Activated naive CD8-positive, alpha-beta T cell (primary cell): ENCODE measurements around the gene IRF4.

Experiments used
- H3K27ac Mint-ChIP-seq: one replicate; pipeline ENCODE4 v1.8.0; 2021; ENCODE audit warnings: mixed read lengths
- H3K27me3 Mint-ChIP-seq: one replicate; pipeline ENCODE4 v1.8.0; 2021; ENCODE audit warnings: mixed read lengths
- H3K36me3 Mint-ChIP-seq: one replicate; pipeline ENCODE4 v1.8.0; 2021; ENCODE audit warnings: mixed read lengths
- H3K4me1 Mint-ChIP-seq: one replicate; pipeline ENCODE4 v1.8.0; 2021; ENCODE audit warnings: low read depth, mixed read lengths
- H3K4me3 Mint-ChIP-seq: one replicate; pipeline ENCODE4 v1.8.0; 2021; ENCODE audit warnings: mild to moderate bottlenecking, mixed read lengths
- H3K9me3 Mint-ChIP-seq: one replicate; pipeline ENCODE4 v1.8.0; 2021; ENCODE audit warnings: low read depth, mixed read lengths

The IRF4 gene

GRCh38 chr6:392441-393390 is 1.2 kb downstream of the IRF4 start:
- Mint-ChIP-seq H3K36me3 (peaks cover 21% of the 10 kb centered on the region), H3K9me3 (no peaks in the 10 kb centered on the region), H3K4me3 (peak overlapping the region; percentile 92), H3K4me1 (peaks cover 48% of the 10 kb centered on the region), H3K27me3 (no peaks in the 10 kb centered on the region), H3K27ac (peak overlapping the region; percentile 92)

- Mint-ChIP-seq H3K4me3 (peak overlapping the region; percentile 100), H3K27me3 (no peaks in the 10 kb centered on the region), H3K9me3 (no peaks in the 10 kb centered on the region), H3K4me1 (peaks cover 57% of the 10 kb centered on the region), H3K27ac (peak overlapping the region; percentile 99), H3K36me3 (peaks cover 26% of the 10 kb centered on the region)
Observed at GRCh38 chr6:393391-394221, 2.1 kb downstream of the IRF4 start.

- peaks cover 30% of the 10 kb centered on the region for H3K36me3 Mint-ChIP-seq
Observed at GRCh38 chr6:394641-395289, 3.2 kb downstream of the IRF4 start.

GRCh38 chr6:395432-396125 is 4.0 kb downstream of the IRF4 start:
- no peaks in the 10 kb centered on the region for H3K27me3 Mint-ChIP-seq
- H3K4me1 Mint-ChIP-seq: peaks cover 60% of the 10 kb centered on the region
- peak overlapping the region; percentile 100 for H3K4me3 Mint-ChIP-seq
- no peaks in the 10 kb centered on the region for H3K9me3 Mint-ChIP-seq
- H3K27ac Mint-ChIP-seq: peak overlapping the region; percentile 99
- peaks cover 35% of the 10 kb centered on the region for H3K36me3 Mint-ChIP-seq

More at GRCh38 chr6:394641-395289, 3.2 kb downstream of the IRF4 start:
- Mint-ChIP-seq H3K4me3 (peak overlapping the region; percentile 100), H3K9me3 (no peaks in the 10 kb centered on the region), H3K27ac (peak overlapping the region; percentile 99), H3K4me1 (peaks cover 61% of the 10 kb centered on the region), H3K27me3 (no peaks in the 10 kb centered on the region)

- H3K4me1 Mint-ChIP-seq: peaks cover 59% of the 10 kb centered on the region
- no peaks in the 10 kb centered on the region for H3K27me3 Mint-ChIP-seq
- peak overlapping the region; percentile 100 for H3K4me3 Mint-ChIP-seq
- peaks cover 39% of the 10 kb centered on the region for H3K36me3 Mint-ChIP-seq
- H3K27ac Mint-ChIP-seq: peak overlapping the region; percentile 99
- no peaks in the 10 kb centered on the region for H3K9me3 Mint-ChIP-seq
Observed at GRCh38 chr6:396126-396520, 4.6 kb downstream of the IRF4 start.

- Mint-ChIP-seq H3K36me3 (peaks cover 44% of the 10 kb centered on the region), H3K27me3 (no peaks in the 10 kb centered on the region), H3K9me3 (no peaks in the 10 kb centered on the region), H3K27ac (peak overlapping the region; percentile 83), H3K4me3 (peak overlapping the region; percentile 87), H3K4me1 (peaks cover 67% of the 10 kb centered on the region)
Observed at GRCh38 chr6:397056-397455, 5.5 kb downstream of the IRF4 start.

- Mint-ChIP-seq H3K27ac (peak overlapping the region; percentile 83), H3K4me1 (peaks cover 73% of the 10 kb centered on the region), H3K36me3 (peaks cover 47% of the 10 kb centered on the region), H3K9me3 (no peaks in the 10 kb centered on the region), H3K27me3 (no peaks in the 10 kb centered on the region), H3K4me3 (peak overlapping the region; percentile 87)
Observed at GRCh38 chr6:397604-398003, 6.1 kb downstream of the IRF4 start.

GRCh38 chr6:398065-398464 is 6.5 kb downstream of the IRF4 start:
- H3K27me3 Mint-ChIP-seq: no peaks in the 10 kb centered on the region
- no peaks in the 10 kb centered on the region for H3K9me3 Mint-ChIP-seq
- H3K36me3 Mint-ChIP-seq: peaks cover 49% of the 10 kb centered on the region
- H3K27ac Mint-ChIP-seq: peak overlapping the region; percentile 83
- peak overlapping the region; percentile 87 for H3K4me3 Mint-ChIP-seq
- H3K4me1 Mint-ChIP-seq: peaks cover 77% of the 10 kb centered on the region

- H3K4me3 Mint-ChIP-seq: peak overlapping the region; percentile 87
- peak overlapping the region; percentile 70 for H3K27ac Mint-ChIP-seq
- H3K27me3 Mint-ChIP-seq: no peaks in the 10 kb centered on the region
- peaks cover 83% of the 10 kb centered on the region for H3K4me1 Mint-ChIP-seq
- H3K9me3 Mint-ChIP-seq: no peaks in the 10 kb centered on the region
- peaks cover 53% of the 10 kb centered on the region for H3K36me3 Mint-ChIP-seq
Observed at GRCh38 chr6:398558-399078, 7.1 kb downstream of the IRF4 start.

GRCh38 chr6:399785-400534 is 8.4 kb downstream of the IRF4 start:
- Mint-ChIP-seq H3K9me3 (no peaks in the 10 kb centered on the region), H3K27me3 (no peaks in the 10 kb centered on the region), H3K4me3 (peak overlapping the region; percentile 87), H3K4me1 (peaks cover 90% of the 10 kb centered on the region), H3K36me3 (peaks cover 59% of the 10 kb centered on the region), H3K27ac (peak overlapping the region; percentile 92)

- Mint-ChIP-seq H3K36me3 (peaks cover 61% of the 10 kb centered on the region), H3K4me1 (peaks cover 91% of the 10 kb centered on the region), H3K9me3 (no peaks in the 10 kb centered on the region), H3K4me3 (peak overlapping the region; percentile 88), H3K27ac (peak overlapping the region; percentile 96), H3K27me3 (no peaks in the 10 kb centered on the region)
Observed at GRCh38 chr6:400815-401214, 9.3 kb downstream of the IRF4 start.

- H3K36me3 Mint-ChIP-seq: peaks cover 58% of the 10 kb centered on the region
- H3K27me3 Mint-ChIP-seq: no peaks in the 10 kb centered on the region
- H3K4me1 Mint-ChIP-seq: peaks cover 89% of the 10 kb centered on the region
- peak overlapping the region; percentile 96 for H3K27ac Mint-ChIP-seq
- peak overlapping the region; percentile 88 for H3K4me3 Mint-ChIP-seq
- no peaks in the 10 kb centered on the region for H3K9me3 Mint-ChIP-seq
Observed at GRCh38 chr6:401239-401993, 9.9 kb downstream of the IRF4 start.
